Sigmoid colon (tissue), 7 donors: Measurements from ENCODE around the gene MT1X. TPM values are rescaled to one million over a fixed set of nuclear protein-coding genes. Genes with fewer than 3 reads are reported as not detected.

ENCODE experiments used
- DNase-seq: peaks from one replicate; pipeline ENCODE4 v3.0.0-alpha.2; 2019
- H3K27ac ChIP-seq, 4 donors: fragments of 200-600 bp; sonication (generic); one replicate each; pipeline ENCODE4 v1.5.1; 2016 to 2019; ENCODE audit warnings: mild to moderate bottlenecking in 1 of 4
- H3K27me3 ChIP-seq, 3 donors: fragments of 200-600 bp; sonication (generic); one replicate each; pipeline ENCODE4 v1.5.1; 2019; ENCODE audit warnings: mild to moderate bottlenecking in 1 of 3
- H3K36me3 ChIP-seq, 4 donors: fragments of 200-600 bp; sonication (generic); one replicate each; pipeline ENCODE4 v1.5.1; 2016 to 2019
- H3K4me1 ChIP-seq, 4 donors: fragments of 200-600 bp; sonication (generic); one replicate each; pipeline ENCODE4 v1.5.1; 2017 to 2019
- H3K4me3 ChIP-seq, 4 donors: fragments of 200-600 bp; sonication (generic); one replicate each; pipeline ENCODE4 v1.5.1; 2017 to 2019; ENCODE audit warnings: mild to moderate bottlenecking in 2 of 4, moderate library complexity in 1 of 4
- H3K9me3 ChIP-seq, 4 donors: fragments of 200-600 bp in 3 of 4; sonication (generic) in 3 of 4; one replicate each; pipeline versions ENCODE4 v1.5.1 to v1.6.1; 2013 to 2019
- EP300 ChIP-seq, 4 donors: sonication (generic); formaldehyde crosslinking; IDR thresholded peaks; one replicate each; pipeline ENCODE4 v1.6.1; 2017; ENCODE audit warnings: antibody characterized with exemption in 4 of 4
- POLR2A ChIP-seq, 2 donors: fragments of 450-650 bp; IDR thresholded peaks; one replicate each; pipeline ENCODE4 v1.6.1; 2016; ENCODE audit warnings: antibody characterized with exemption in 2 of 2, mild to moderate bottlenecking in 2 of 2, moderate library complexity in 2 of 2
- POLR2AphosphoS5 ChIP-seq, 4 donors: sonication (generic); formaldehyde crosslinking; IDR thresholded peaks; one replicate each; pipeline ENCODE4 v1.6.1; 2017; ENCODE audit warnings: antibody characterized with exemption in 4 of 4
- WGBS, 2 donors: extraction: QIAGEN DNeasy Blood & Tissue Kit; methylation state at CpG; one replicate each; pipeline ENCODE4 v1.1.7; 2013; 5-methylcytosine and 5-hydroxymethylcytosine counted together
- intact Hi-C: fragments of 100-400 bp; cut with DNase I; formaldehyde crosslinking; loops from one replicate; pipeline ENCODE4 v1.15.1; 2023
- polyA plus RNA-seq, 3 donors: library from polyadenylated mRNA; stranded (reverse); fragments of 200-250 nt; gene quantifications; one replicate each; pipeline ENCODE4 v1.2.3, GENCODE V29; 2013
- total RNA-seq, 4 donors: library from RNA; depleted of rRNA; stranded (reverse); fragments of >200 nt; gene quantifications; one replicate each; pipeline ENCODE4 v1.1.0, GENCODE V29; 2016
- TF ChIP-seq, protein P1 (sequence below), 4 experiments: fragments of 450-650 bp in 3 of 4; fragments of 200-600 bp in 1 of 4; IDR thresholded peaks; one replicate each; pipeline ENCODE4 v1.5.1; 2016 to 2019; ENCODE audit warnings: antibody characterized with exemption in 4 of 4, mild to moderate bottlenecking in 3 of 4, moderate library complexity in 2 of 4
- donor health status: healthy with polysubstance abuse.
- donor health status: Bipolar disorder and iron deficiency.
- donor health status: healthy.

The MT1X gene
- total and polyA plus RNA-seq, 7 donors: 90.3 to 1,592 (median 414) TPM

DNA sequence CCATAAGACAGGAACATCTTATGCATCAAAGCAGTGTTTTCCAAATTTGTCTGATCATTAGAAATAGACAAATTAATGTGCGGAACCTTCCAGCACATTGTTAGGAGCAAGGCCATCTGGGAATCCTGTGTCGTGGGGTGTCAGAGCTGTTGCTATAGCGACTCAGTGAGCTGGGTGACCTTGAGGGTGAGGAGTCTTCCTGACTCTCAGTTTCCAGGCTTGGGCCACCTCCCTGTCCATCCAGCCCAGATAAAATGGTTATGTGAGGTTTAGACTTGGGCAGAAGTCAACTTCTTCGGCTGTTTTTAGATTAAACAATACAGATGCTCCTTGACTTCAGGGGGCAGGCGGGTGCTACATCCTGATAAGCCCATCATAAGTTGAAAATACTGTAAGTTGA is 20.6 kb downstream of the MT1X start:
- intact Hi-C loops: loop anchor here (1.0 to 5.0 kb wide), 4 partner anchors 29 to 190 kb away; no protein-coding TSS in a partner anchor
- DNase-seq: no peak
- TF ChIP-seq EP300 (IDR thresholded peaks at IDR 0.05) (no peak), POLR2AphosphoS5 (IDR thresholded peaks at IDR 0.05) (no peak), POLR2A (IDR thresholded peaks at IDR 0.05) (no peak)
- TF ChIP-seq, protein P1, sequence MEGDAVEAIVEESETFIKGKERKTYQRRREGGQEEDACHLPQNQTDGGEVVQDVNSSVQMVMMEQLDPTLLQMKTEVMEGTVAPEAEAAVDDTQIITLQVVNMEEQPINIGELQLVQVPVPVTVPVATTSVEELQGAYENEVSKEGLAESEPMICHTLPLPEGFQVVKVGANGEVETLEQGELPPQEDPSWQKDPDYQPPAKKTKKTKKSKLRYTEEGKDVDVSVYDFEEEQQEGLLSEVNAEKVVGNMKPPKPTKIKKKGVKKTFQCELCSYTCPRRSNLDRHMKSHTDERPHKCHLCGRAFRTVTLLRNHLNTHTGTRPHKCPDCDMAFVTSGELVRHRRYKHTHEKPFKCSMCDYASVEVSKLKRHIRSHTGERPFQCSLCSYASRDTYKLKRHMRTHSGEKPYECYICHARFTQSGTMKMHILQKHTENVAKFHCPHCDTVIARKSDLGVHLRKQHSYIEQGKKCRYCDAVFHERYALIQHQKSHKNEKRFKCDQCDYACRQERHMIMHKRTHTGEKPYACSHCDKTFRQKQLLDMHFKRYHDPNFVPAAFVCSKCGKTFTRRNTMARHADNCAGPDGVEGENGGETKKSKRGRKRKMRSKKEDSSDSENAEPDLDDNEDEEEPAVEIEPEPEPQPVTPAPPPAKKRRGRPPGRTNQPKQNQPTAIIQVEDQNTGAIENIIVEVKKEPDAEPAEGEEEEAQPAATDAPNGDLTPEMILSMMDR (IDR thresholded peaks at IDR 0.05): no peak
- peaks cover 0 to under 1% (median 0%) of the 10 kb centered on the region in 4 donors for H3K9me3 ChIP-seq
- H3K27me3 ChIP-seq: no peaks in the 10 kb centered on the region
- no peak overlapping the region for H3K4me3 ChIP-seq
- 89 to 90% methylated on average over 5 of the region's 5 CpGs for WGBS, 2 donors
- H3K4me1 ChIP-seq: peaks cover 0 to 3% (median 0%) of the 10 kb centered on the region in 4 donors
- H3K27ac ChIP-seq: no peak overlapping the region
- H3K36me3 ChIP-seq: no peaks in the 10 kb centered on the region

DNA sequence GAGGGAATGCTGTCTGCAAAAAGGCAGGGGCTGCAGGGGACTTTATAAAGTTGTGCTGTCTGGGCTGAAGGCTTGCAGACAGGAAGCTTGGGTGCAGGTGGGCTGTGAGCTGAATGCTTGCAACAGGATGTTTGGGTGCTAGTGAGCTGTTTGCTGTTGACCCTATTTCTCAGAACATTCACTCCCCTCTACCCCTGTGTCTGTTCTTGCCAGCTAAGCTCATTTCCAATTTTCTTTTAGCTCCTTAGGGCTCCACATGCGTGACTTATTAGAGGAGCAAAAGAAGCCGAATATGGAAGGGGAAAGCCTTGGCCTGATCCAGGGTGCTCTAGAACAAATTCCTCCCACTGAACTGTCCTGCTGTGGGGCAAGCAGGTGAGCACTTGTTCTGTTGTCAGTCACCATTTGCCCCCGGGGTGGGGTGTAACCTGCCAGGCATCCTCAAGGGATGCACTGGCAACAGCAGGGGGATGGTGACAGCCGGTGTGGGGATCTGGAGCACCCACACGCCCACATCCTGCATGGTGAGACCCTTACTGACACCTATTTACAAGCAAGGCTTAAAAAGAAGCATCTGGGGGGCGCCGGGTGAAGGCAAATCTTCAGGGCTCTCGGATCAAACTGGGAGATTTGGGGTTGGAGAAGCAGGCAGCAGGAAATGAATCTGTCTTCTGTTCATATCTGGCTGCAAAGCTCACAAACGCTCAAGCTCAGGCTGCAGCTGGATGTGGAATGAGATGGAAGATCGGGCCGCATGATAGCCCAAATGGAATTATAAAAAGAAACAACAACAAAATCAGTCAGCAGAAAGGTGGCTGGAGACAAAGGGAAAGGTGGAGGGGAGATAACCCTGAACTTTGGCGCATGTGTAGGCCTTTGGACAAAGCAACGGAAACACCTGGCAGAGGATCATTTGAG is 26.5 kb downstream of the MT1X start:
- DNase-seq: no peak
- H3K27me3 ChIP-seq: no peaks in the 10 kb centered on the region
- no peaks in the 10 kb centered on the region for H3K4me1 ChIP-seq
- WGBS, 2 donors: 67 to 83% methylated on average over 13 of the region's 13 CpGs
- no peak overlapping the region for H3K27ac ChIP-seq
- H3K36me3 ChIP-seq: no peaks in the 10 kb centered on the region
- no peak overlapping the region for H3K4me3 ChIP-seq
- no peaks in the 10 kb centered on the region for H3K9me3 ChIP-seq
- intact Hi-C loops: no loop called here
- no peak for TF ChIP-seq POLR2A (IDR thresholded peaks at IDR 0.05)
- TF ChIP-seq POLR2AphosphoS5 (IDR thresholded peaks at IDR 0.05): no peak
- TF ChIP-seq EP300 (IDR thresholded peaks at IDR 0.05): no peak

GRCh38 chr16:56709443-56710040 is 27.3 kb downstream of the MT1X start:
- DNase-seq: no peak
- TF ChIP-seq POLR2AphosphoS5 (IDR thresholded peaks at IDR 0.05) (no peak), EP300 (IDR thresholded peaks at IDR 0.05) (no peak), POLR2A (IDR thresholded peaks at IDR 0.05) (no peak)
- TF ChIP-seq, protein P1 (IDR thresholded peaks at IDR 0.05): no peak
- Histone ChIP-seq H3K27ac (no peak overlapping the region), H3K36me3 (no peaks in the 10 kb centered on the region), H3K4me3 (no peak overlapping the region), H3K27me3 (no peaks in the 10 kb centered on the region), H3K4me1 (no peaks in the 10 kb centered on the region), H3K9me3 (no peaks in the 10 kb centered on the region)
- intact Hi-C loops: no loop called here
- 71% methylated on average over 4 of the region's 4 CpGs for WGBS, 2 donors

DNA sequence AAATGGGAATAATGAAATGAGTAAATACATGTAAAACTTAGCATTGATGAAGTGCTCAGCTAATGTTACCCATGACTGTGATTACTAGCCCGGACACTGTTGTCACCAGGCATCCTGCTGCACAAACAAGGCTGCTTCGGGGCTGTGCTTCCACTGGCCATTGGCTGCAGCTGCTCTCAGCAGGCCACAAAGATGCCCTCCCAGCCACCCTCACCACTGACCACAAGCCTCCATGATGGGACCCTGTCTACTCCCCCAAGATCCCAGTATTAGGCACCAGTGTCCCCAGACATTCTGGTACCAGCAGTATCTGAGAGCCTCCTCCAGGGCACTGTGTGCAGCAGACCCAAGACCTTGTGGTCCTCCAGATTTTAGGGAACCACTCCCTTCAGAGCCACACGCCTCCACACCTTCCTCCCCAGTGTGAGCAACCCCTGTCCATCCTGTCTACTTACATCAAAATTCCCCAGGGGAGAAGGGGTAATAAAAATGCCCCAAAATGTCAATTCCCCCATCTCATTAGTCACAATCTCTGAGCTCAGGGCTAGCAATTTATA is 28.0 kb downstream of the MT1X start:
- intact Hi-C loops: no loop called here
- no peak for TF ChIP-seq POLR2AphosphoS5 (IDR thresholded peaks at IDR 0.05)
- TF ChIP-seq POLR2A (IDR thresholded peaks at IDR 0.05): no peak
- no peak for TF ChIP-seq EP300 (IDR thresholded peaks at IDR 0.05)
- TF ChIP-seq, protein P1 (IDR thresholded peaks at IDR 0.05): no peak
- H3K36me3 ChIP-seq: no peaks in the 10 kb centered on the region
- H3K4me3 ChIP-seq: no peak overlapping the region
- H3K27ac ChIP-seq: no peak overlapping the region
- 66 to 84% methylated on average over 3 of the region's 3 CpGs for WGBS, 2 donors
- H3K4me1 ChIP-seq: no peaks in the 10 kb centered on the region
- no peaks in the 10 kb centered on the region for H3K9me3 ChIP-seq
- H3K27me3 ChIP-seq: no peaks in the 10 kb centered on the region
- DNase-seq: no peak

- WGBS, 2 donors: 88 to 90% methylated on average over 2 of the region's 2 CpGs
These were observed 29.6 kb downstream of the MT1X start for GRCh38 chr16:56711862-56712261.

More at GRCh38 chr16:56711862-56712261, 29.6 kb downstream of the MT1X start:
- H3K9me3 ChIP-seq: no peaks in the 10 kb centered on the region
- intact Hi-C loops: no loop called here
- H3K27ac ChIP-seq: no peak overlapping the region
- H3K36me3 ChIP-seq: no peaks in the 10 kb centered on the region
- no peak for DNase-seq
- no peaks in the 10 kb centered on the region for H3K27me3 ChIP-seq
- no peak overlapping the region for H3K4me3 ChIP-seq
- H3K4me1 ChIP-seq: no peaks in the 10 kb centered on the region
- TF ChIP-seq POLR2AphosphoS5 (IDR thresholded peaks at IDR 0.05) (no peak), EP300 (IDR thresholded peaks at IDR 0.05) (no peak), POLR2A (IDR thresholded peaks at IDR 0.05) (no peak)
- TF ChIP-seq, protein P1 (IDR thresholded peaks at IDR 0.05): no peak
